IMR-90 (cell line): ENCODE data around the gene ARHGEF18. TPM values are rescaled to one million over a fixed set of nuclear protein-coding genes. Genes with fewer than 3 reads are reported as not detected.

Source experiments
- ATAC-seq: fragments of 200-7000 bp; cut with Tn5 transposase; 2 replicates; pipeline ENCODE4 v1.9.1; 2020; ENCODE audit warnings: low read depth, mild to moderate bottlenecking, moderate library complexity
- BruUV-seq: library from RNA; stranded (reverse); fragments of 400-500 nt; replicated peaks from 2 replicates; lab custom pipeline; 2021; lab: Mats Ljungman, UMichigan
- CTCF ChIA-PET: fragments of 300-600 bp; formaldehyde crosslinking; extraction: SDS; loops from one replicate; lab custom pipeline; 2021; ENCODE audit warnings: antibody characterized with exemption; lab: Yijun Ruan, JAX
- POLR2A ChIA-PET: fragments of 300-600 bp; sonication (Branson Sonifier 250); formaldehyde crosslinking; loops from one replicate; lab custom pipeline; 2022; ENCODE audit warnings: antibody characterized with exemption; ENCODE audit not compliant: unreplicated experiment; lab: Charles Lee
- DNase-seq: peaks from one replicate; pipeline ENCODE4 v3.0.0; 2013
- H2AFZ ChIP-seq: replicated peaks from 2 replicates; pipeline ENCODE3; 2013; ENCODE audit warnings: low read length, mild to moderate bottlenecking; ENCODE audit not compliant: poor library complexity
- H2AK5ac ChIP-seq: 2 replicates; pipeline ENCODE4 v1.6.1; 2013; ENCODE audit warnings: low read depth, low read length, inconsistent platforms
- H2AK9ac ChIP-seq: replicated peaks from 2 replicates; pipeline ENCODE3; 2013; ENCODE audit warnings: mild to moderate bottlenecking, low read depth, low read length, moderate library complexity; ENCODE audit not compliant: poor library complexity
- H2BK120ac ChIP-seq: 2 replicates; pipeline ENCODE4 v1.6.1; 2013; ENCODE audit warnings: low read depth, low read length, inconsistent platforms
- H2BK15ac ChIP-seq: 3 replicates; pipeline ENCODE4 v1.6.1; 2013; ENCODE audit warnings: low read depth, low read length, inconsistent platforms
- H2BK20ac ChIP-seq: 2 replicates; pipeline ENCODE4 v1.6.1; 2013; ENCODE audit warnings: low read depth, mild to moderate bottlenecking, inconsistent platforms, low read length, moderate library complexity
- H2BK5ac ChIP-seq: 2 replicates; pipeline ENCODE4 v1.6.1; 2013; ENCODE audit warnings: mild to moderate bottlenecking, low read depth, low read length, inconsistent platforms; ENCODE audit not compliant: poor library complexity, severe bottlenecking
- H3K14ac ChIP-seq: replicated peaks from 2 replicates; pipeline ENCODE4 v1.6.1; 2013; ENCODE audit warnings: low read depth, low read length, inconsistent platforms
- H3K18ac ChIP-seq: 2 replicates; pipeline ENCODE4 v1.6.1; 2013; ENCODE audit warnings: low read depth, low read length, control low read depth
- H3K23ac ChIP-seq: 2 replicates; pipeline ENCODE4 v1.6.1; 2013; ENCODE audit warnings: low read depth, low read length, inconsistent platforms
- H3K27ac ChIP-seq: 2 replicates; pipeline ENCODE4 v1.5.1; 2013; ENCODE audit warnings: mild to moderate bottlenecking, control low read depth, low read length; ENCODE audit not compliant: insufficient read depth
- H3K27me3 ChIP-seq: 2 replicates; pipeline ENCODE4 v1.6.1; 2013; ENCODE audit warnings: low read length; ENCODE audit not compliant: control insufficient read depth, insufficient read depth
- H3K36me3 ChIP-seq: 2 replicates; pipeline ENCODE4 v1.6.1; 2013; ENCODE audit warnings: low read length, mixed read lengths; ENCODE audit not compliant: control insufficient read depth, insufficient read depth
- H3K4ac ChIP-seq: 2 replicates; pipeline ENCODE4 v1.6.1; 2013; ENCODE audit warnings: low read depth, low read length, inconsistent platforms
- H3K4me1 ChIP-seq: 2 replicates; pipeline ENCODE4 v1.6.1; 2013; ENCODE audit warnings: low read length, mixed read lengths; ENCODE audit not compliant: control insufficient read depth, insufficient read depth
- H3K4me2 ChIP-seq: 2 replicates; pipeline ENCODE4 v1.6.1; 2013; ENCODE audit warnings: low read depth, mild to moderate bottlenecking, control low read depth, low read length, moderate library complexity
- H3K4me3 ChIP-seq: 2 replicates; pipeline ENCODE4 v1.5.1; 2013; ENCODE audit warnings: low read depth, mild to moderate bottlenecking, control low read depth, low read length, moderate library complexity; ENCODE audit not compliant: insufficient read depth
- H3K56ac ChIP-seq: 2 replicates; pipeline ENCODE4 v1.6.1; 2013; ENCODE audit warnings: low read length, inconsistent platforms; ENCODE audit not compliant: insufficient read depth; ENCODE audit errors: extremely low read depth
- H3K79me1 ChIP-seq, 2 experiments: 2 replicates each; pipeline ENCODE4 v1.6.1; 2013; ENCODE audit warnings: low read length in 2 of 2, inconsistent platforms in 1 of 2, low read depth in 1 of 2
- H3K9ac ChIP-seq: 2 replicates; pipeline ENCODE4 v1.6.1; 2013; ENCODE audit warnings: low read depth, low read length, control low read depth
- H3K9me1 ChIP-seq: 2 replicates; pipeline ENCODE4 v1.6.1; 2013; ENCODE audit warnings: low read length, inconsistent platforms; ENCODE audit not compliant: insufficient read depth
- H3K9me3 ChIP-seq: 2 replicates; pipeline ENCODE4 v1.6.1; 2013; ENCODE audit warnings: low read length; ENCODE audit not compliant: control insufficient read depth, insufficient read depth
- H4K20me1 ChIP-seq: 2 replicates; pipeline ENCODE4 v1.6.1; 2013; ENCODE audit warnings: low read length, inconsistent platforms; ENCODE audit not compliant: insufficient read depth
- H4K5ac ChIP-seq: 2 replicates; pipeline ENCODE4 v1.6.1; 2013; ENCODE audit warnings: mild to moderate bottlenecking, low read depth, low read length, control low read depth
- H4K8ac ChIP-seq, 2 experiments: 2 replicates each; pipeline ENCODE4 v1.6.1; 2013; ENCODE audit warnings: low read depth in 2 of 2, low read length in 2 of 2, control low read depth in 1 of 2, inconsistent platforms in 1 of 2
- H4K91ac ChIP-seq: 2 replicates; pipeline ENCODE4 v1.6.1; 2013; ENCODE audit warnings: low read depth, low read length, inconsistent platforms; ENCODE audit not compliant: insufficient read depth
- CEBPB ChIP-seq: IDR thresholded peaks from 2 replicates; pipeline ENCODE4 v1.6.1; 2012; ENCODE audit warnings: low read depth, low read length, improper control_type of control experiment
- MAZ ChIP-seq: IDR thresholded peaks from 2 replicates; pipeline ENCODE4 v1.6.1; 2012; ENCODE audit warnings: low read depth, mild to moderate bottlenecking, low read length, improper control_type of control experiment, moderate library complexity, borderline replicate concordance
- MXI1 ChIP-seq: IDR thresholded peaks from 2 replicates; pipeline ENCODE4 v1.6.1; 2012; ENCODE audit warnings: low read depth, mild to moderate bottlenecking, low read length, moderate library complexity, borderline replicate concordance
- WGBS, 2 experiments: methylation state at CpG; one replicate each; pipeline versions ENCODE4 v1.1.5 to v1.1.7; 2013; ENCODE audit warnings: missing lambda C conversion rate in 2 of 2; ENCODE audit not compliant: insufficient read length in 1 of 2; ENCODE audit errors: extremely low coverage in 2 of 2; 5-methylcytosine and 5-hydroxymethylcytosine counted together
- dilution Hi-C: fragments of 300-500 bp; cut with HindIII; formaldehyde crosslinking; loops from one replicate; pipeline ENCODE4 v1.14.3; 2018; ENCODE audit warnings: low sequenced_read_pairs; ENCODE audit not compliant: unreplicated experiment
- in situ Hi-C: fragments of 300-500 bp; cut with MboI; formaldehyde crosslinking; loops from 3 replicates; pipeline ENCODE4 v1.14.3; 2019; ENCODE audit warnings: low sequenced_read_pairs, inconsistent platforms, mixed read lengths
- intact Hi-C: fragments of 100-400 bp; cut with micrococcal nuclease; formaldehyde crosslinking; loops from 2 replicates; pipeline ENCODE4 v1.10.0; 2022
- polyA plus RNA-seq, 3 experiments: library from polyadenylated mRNA; depleted of rRNA; stranded (reverse); fragments of >200 nt; gene quantifications; 2 replicates each; pipeline ENCODE4 v1.2.3, GENCODE V29; 2012; ENCODE audit warnings: low replicate concordance in 1 of 3
- total RNA-seq: library from RNA; depleted of rRNA; stranded (reverse); fragments of >200 nt; gene quantifications from 2 replicates; pipeline ENCODE4 v1.2.3, GENCODE V29; 2012
- TF ChIP-seq, protein P1 (sequence below): fragments of 150-350 bp; IDR thresholded peaks from 2 replicates; pipeline ENCODE4 v1.6.1; 2017; ENCODE audit warnings: mild to moderate bottlenecking, antibody characterized with exemption, low read length, low read depth

ARHGEF18 gene
- total and polyA plus RNA-seq, 2 of the 4 experiments (the other 2 are of a cell fraction) = 11.6 to 12.4 TPM

DNA sequence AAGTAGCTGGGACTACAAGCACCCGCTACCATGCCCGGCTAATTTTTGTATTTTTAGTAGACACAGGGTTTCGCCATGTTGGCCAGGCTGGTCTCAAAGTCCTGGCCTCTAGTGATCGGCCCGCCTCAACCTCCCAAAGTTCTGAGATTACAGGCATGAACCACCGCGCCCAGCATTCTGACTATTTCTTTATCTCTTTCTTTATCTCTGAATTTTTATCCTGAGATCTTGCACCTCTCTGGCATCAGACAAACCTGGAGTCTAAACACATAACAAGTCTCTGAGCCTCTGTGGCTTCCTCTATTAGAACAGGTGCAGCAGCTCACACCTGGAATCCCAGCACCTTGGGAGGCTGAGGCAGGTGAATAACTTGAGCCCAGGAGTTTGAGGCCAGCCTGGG, 28.5 kb downstream of the ARHGEF18 start:
- H2BK5ac ChIP-seq = no peak overlapping the region
- H2BK120ac ChIP-seq = no peak overlapping the region
- no peaks in the 10 kb centered on the region for H4K20me1 ChIP-seq
- ChIA-PET CTCF (no interaction called here), POLR2A (interaction anchor here (0.6 kb wide), 1 partner anchor 15 kb away, joined by 10 read pairs; no protein-coding TSS in a partner anchor)
- H3K23ac ChIP-seq = no peak overlapping the region
- intact Hi-C loops (no loop called here), dilution Hi-C loops (no loop called here), in situ Hi-C loops (no loop called here)
- H3K4me2 ChIP-seq = no peak overlapping the region
- no peak overlapping the region for H4K91ac ChIP-seq
- H4K8ac ChIP-seq = no peak overlapping the region
- H3K4me3 ChIP-seq = no peak overlapping the region
- no peak overlapping the region for H2AFZ ChIP-seq
- H4K5ac ChIP-seq = no peak overlapping the region
- H2AK9ac ChIP-seq = no peak overlapping the region
- H3K4me1 ChIP-seq = no peaks in the 10 kb centered on the region
- no peak overlapping the region for H3K27ac ChIP-seq
- H3K4ac ChIP-seq = no peak overlapping the region
- no peaks in the 10 kb centered on the region for H3K36me3 ChIP-seq
- no peak overlapping the region for H3K9ac ChIP-seq
- H2BK20ac ChIP-seq = no peak overlapping the region
- H3K27me3 ChIP-seq = no peaks in the 10 kb centered on the region
- H2BK15ac ChIP-seq = no peak overlapping the region
- TF ChIP-seq MAZ = no peak
- TF ChIP-seq, protein P1, sequence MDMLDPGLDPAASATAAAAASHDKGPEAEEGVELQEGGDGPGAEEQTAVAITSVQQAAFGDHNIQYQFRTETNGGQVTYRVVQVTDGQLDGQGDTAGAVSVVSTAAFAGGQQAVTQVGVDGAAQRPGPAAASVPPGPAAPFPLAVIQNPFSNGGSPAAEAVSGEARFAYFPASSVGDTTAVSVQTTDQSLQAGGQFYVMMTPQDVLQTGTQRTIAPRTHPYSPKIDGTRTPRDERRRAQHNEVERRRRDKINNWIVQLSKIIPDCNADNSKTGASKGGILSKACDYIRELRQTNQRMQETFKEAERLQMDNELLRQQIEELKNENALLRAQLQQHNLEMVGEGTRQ = no peak
- TF ChIP-seq MXI1 = no peak
- TF ChIP-seq CEBPB = no peak
- DNase-seq (no peak), ATAC-seq (no peak)
- no peak overlapping the region for H3K18ac ChIP-seq
- no peaks in the 10 kb centered on the region for H3K9me1 ChIP-seq
- no peak overlapping the region for H2AK5ac ChIP-seq
- H3K9me3 ChIP-seq = no peaks in the 10 kb centered on the region
- H3K79me1 ChIP-seq = no peaks in the 10 kb centered on the region
- no TSS peak for BruUV-seq
- H3K56ac ChIP-seq = no peak overlapping the region
- WGBS, 2 experiments = 95% methylated on average over 6 of the region's 7 CpGs; no CpG with 5 or more reads in 1 of the 2 experiments
- no peak overlapping the region for H3K14ac ChIP-seq
